Subcutaneous adipose tissue (tissue), 4 donors: ENCODE data around the gene HIPK3. TPM values are rescaled to one million over a fixed set of nuclear protein-coding genes. Genes with fewer than 3 reads are reported as not detected.

ENCODE experiments used
- total RNA-seq, 4 donors: library from RNA; depleted of rRNA; stranded (reverse); fragments of >200 nt; gene quantifications; one replicate each; pipeline ENCODE4 v1.1.0, GENCODE V29; 2016
- TF ChIP-seq, protein P1 (sequence below): fragments of 450-650 bp; IDR thresholded peaks from one replicate; pipeline ENCODE4 v1.5.1; 2016; ENCODE audit warnings: low read depth, mild to moderate bottlenecking, control low read depth, antibody characterized with exemption, moderate library complexity

Gene HIPK3
- total RNA-seq, 4 donors from 2014 or later: 243 to 401 (median 307) TPM

DNA sequence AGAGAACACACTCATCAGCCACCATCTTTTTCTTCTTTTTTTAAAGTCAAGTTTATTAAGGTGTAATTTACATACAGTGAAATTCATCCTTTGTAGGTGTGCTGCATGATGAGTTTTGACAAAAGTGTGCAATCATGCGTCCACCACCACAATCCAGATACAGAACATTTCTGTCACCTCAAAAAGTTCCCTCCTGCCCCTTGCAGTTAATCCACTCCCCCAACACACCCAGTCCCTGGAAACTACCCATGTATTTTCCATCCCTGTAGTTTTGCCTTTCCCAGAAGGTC, 126.7 kb downstream of the HIPK3 start:
- TF ChIP-seq, protein P1, sequence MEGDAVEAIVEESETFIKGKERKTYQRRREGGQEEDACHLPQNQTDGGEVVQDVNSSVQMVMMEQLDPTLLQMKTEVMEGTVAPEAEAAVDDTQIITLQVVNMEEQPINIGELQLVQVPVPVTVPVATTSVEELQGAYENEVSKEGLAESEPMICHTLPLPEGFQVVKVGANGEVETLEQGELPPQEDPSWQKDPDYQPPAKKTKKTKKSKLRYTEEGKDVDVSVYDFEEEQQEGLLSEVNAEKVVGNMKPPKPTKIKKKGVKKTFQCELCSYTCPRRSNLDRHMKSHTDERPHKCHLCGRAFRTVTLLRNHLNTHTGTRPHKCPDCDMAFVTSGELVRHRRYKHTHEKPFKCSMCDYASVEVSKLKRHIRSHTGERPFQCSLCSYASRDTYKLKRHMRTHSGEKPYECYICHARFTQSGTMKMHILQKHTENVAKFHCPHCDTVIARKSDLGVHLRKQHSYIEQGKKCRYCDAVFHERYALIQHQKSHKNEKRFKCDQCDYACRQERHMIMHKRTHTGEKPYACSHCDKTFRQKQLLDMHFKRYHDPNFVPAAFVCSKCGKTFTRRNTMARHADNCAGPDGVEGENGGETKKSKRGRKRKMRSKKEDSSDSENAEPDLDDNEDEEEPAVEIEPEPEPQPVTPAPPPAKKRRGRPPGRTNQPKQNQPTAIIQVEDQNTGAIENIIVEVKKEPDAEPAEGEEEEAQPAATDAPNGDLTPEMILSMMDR: no peak

DNA sequence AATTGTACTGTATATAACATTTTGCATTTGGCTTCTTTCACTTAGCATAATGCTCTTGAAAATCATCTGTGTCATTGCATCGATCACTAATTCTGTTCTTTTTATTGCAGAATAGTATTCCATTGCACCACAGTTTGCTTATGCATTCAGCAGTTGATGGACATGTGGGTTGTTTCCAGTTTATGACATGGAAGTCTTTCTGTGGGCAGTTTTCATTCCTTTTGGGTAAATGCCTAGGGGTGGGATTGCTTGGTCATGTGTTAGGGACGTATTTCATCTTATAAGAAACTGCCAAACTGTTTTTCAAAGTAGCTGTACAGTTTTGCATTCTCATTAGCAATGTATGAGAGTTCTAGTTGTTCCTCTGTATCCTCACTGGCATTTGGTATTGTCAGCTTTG, 127.0 kb downstream of the HIPK3 start:
- TF ChIP-seq, protein P1: no peak

DNA sequence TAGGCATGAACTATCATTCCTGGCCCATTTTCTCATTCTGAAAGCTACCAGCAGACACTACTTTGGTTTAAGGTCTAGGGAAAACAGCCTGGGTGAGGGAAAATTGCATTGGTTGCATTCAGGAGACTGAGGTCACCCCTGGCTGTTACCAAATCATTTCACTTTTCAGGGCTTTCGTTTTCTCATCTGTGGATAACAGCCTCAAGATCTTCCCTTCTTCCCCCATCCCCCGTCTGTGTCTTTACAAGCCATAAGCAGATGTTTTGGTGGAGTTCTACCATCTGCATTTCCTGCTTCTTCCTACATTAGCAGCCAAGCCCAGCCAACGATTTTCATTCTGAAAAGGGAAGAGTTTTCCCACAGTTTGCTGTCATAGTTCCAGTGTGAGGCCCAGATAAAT, 130.4 kb downstream of the HIPK3 start:
- TF ChIP-seq, protein P1: no peak

DNA sequence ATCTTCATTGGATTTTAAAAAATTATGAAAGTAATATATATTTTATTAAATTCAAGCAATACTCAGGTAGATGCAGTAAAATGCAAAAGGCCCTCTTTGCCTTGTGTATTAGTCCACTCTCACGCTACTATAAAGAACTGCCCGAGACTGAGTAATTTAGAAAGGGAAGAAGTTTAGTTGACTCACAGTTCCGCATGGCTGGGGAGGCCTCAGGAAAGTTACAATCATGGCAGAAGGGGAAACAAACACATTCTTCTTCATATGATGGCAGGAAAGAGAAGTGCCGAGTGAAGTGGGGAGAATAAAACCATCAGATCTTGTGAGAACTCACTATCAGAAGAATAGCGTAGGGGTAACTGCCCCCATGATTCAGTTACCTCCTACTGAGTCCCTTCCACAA, 130.8 kb downstream of the HIPK3 start:
- TF ChIP-seq, protein P1: no peak

DNA sequence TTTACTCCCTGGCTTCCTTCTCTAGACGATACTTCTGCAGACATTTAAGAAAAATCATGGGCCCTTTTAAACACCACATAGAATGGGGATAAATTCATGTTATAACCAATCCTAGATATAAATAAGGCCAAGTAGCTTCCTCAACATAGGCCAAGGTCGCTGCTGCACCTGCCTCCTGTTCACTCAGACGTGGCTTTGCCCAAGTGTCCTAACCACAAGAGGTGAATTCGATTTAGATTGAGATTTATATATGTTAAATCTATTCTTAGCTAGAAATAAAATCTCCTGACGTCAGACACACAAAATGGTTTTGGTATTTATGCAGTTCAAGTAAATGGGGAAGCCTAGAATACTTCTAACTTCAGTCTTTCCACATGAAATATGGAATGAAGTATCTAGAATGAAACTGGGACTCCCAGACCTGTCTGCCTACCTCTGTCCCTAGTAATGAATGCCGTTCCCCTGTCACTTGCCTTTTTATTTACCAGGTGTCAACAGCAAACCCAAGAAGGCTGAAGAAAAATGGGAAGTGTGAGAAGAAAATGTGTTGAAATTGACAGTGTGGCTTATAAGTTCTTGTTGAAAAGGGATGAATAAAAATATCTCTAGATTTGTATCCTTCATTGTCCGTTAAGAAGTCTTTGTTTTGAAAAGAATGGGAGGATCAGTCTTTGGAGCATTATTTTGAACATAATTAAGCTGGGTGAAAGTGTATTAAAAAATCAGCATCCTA, 131.8 kb downstream of the HIPK3 start:
- TF ChIP-seq, protein P1: no peak

DNA sequence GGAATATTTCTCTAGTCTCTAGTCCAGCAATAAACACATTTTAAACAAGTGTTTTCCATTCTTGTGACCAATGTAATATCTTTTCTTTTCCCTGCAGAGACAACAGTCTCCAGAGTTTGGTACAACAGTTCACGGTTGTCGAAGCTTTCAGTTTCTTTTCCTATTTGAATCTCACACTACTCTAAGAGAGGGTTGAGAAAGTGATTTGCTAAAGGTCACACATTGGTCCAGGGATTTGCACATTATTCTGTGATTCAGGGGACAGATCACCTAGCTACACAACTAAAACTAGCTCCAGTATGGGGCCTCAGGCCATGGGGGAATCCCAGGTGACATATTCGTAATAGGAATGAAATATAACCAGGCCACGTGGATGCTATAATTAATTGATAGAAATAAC, 132.5 kb downstream of the HIPK3 start:
- TF ChIP-seq, protein P1: no peak

DNA sequence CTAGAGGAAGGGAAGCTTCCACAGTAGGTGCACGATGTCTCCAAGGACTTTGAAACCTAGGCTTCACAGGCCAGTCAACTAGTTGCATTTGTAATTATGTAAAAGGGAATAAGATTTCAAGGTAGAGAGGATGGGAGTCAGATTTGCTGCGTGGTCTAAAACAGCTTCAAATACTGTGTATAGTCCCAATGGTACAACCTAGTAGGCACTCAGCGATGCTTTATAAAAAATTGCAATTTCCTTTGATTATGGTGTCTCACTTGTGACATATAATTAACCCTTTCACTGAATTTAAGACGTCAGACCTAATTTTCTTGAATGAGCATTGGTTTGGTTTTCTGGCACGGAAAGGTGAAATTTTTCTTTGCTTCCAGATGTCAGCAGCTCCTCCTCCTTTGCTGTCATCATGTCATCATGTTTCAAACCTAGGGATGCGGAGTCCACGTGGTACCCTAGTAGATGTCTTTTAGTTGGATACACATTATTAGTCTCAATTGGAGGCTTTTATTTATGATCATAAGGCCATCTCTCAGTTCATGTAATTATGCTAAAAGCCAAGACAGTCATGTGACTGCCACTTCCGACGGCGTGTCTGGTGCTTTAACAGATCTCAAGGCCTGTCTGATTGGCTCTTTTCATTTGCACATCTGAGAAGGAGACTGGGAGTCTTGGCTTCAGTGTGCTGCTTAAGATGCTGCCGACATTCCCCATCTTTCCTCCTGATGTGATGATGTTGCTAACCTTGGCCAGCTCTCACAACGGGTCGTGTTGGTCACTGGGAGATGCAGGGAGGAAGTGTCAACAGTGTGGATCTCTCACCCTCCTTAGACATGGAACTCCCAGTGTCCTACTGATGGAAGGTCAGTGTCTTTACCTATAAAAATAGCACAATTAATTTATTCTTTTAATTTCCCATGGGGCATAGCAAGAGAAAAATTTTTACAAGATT, 134.0 kb downstream of the HIPK3 start:
- TF ChIP-seq, protein P1: no peak
